HuH-7 (cell line): Measurements from ENCODE around the gene KLK15.
"Not testable (repeated sequence)": the region's sequence is repeated elsewhere in the genome, so short reads cannot be mapped to it uniquely, and the experiment has no call there.

Experiments
- DNase-seq: peaks from one replicate; pipeline ENCODE4 v3.0.0; 2011; ENCODE audit warnings: low spot score

The KLK15 gene

DNA sequence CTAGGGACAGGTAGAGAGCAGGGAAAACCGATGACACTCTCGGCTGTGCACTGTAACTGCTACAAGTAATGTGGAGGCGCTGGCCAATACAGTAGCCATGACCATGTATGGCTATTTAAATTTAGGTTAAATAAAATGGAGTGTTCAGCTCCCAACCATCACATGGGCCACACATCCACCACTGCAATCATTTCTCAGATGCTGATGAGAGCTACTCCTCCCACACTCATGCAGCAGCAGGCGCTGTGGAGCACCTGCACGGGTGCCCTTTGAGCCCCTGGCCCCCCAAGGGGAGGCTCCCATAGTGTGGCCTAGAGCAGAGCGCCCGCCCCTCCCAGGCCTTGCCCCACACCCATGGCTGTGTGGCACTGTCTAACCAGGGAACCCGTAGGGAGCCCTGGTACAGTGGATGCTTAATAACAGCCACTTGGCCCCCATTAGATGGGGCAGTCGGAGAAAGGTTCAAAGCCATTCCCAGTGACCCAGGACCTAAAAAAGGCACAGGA, 37.2 kb downstream of the KLK15 start:
- no peak for DNase-seq

GRCh38 chr19:50795664-50796073, 37.7 kb downstream of the KLK15 start:
- DNase-seq, result no peak

GRCh38 chr19:50794876-50795663, 38.3 kb downstream of the KLK15 start:
- no peak for DNase-seq

GRCh38 chr19:50794074-50794875, 39.1 kb downstream of the KLK15 start:
- no peak for DNase-seq

DNA sequence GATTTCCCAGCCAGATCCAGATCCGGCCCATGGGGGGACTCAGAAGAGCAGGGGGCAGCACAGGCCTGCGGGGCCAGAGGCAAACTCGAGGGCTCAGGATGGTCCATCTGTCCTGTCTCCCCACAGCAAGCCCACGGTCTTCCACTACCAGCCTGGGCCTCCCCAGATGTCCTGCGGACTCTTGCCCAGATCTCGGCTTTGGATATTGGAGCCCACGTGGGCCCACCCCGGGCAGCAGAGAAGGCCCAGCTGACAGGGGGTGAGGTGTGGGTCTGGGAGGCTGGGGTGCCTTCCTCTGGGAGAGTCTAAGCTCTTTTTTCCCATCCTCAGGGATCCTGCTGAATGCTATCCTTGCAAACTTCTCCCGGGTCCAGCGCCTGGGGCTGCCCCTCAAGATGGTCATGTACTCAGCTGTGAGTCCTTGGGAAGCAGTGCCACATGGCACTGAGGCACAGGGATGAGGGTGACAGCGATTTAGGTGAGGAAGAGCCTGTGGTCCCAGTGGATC, 39.8 kb downstream of the KLK15 start:
- DNase-seq, result no peak

DNA sequence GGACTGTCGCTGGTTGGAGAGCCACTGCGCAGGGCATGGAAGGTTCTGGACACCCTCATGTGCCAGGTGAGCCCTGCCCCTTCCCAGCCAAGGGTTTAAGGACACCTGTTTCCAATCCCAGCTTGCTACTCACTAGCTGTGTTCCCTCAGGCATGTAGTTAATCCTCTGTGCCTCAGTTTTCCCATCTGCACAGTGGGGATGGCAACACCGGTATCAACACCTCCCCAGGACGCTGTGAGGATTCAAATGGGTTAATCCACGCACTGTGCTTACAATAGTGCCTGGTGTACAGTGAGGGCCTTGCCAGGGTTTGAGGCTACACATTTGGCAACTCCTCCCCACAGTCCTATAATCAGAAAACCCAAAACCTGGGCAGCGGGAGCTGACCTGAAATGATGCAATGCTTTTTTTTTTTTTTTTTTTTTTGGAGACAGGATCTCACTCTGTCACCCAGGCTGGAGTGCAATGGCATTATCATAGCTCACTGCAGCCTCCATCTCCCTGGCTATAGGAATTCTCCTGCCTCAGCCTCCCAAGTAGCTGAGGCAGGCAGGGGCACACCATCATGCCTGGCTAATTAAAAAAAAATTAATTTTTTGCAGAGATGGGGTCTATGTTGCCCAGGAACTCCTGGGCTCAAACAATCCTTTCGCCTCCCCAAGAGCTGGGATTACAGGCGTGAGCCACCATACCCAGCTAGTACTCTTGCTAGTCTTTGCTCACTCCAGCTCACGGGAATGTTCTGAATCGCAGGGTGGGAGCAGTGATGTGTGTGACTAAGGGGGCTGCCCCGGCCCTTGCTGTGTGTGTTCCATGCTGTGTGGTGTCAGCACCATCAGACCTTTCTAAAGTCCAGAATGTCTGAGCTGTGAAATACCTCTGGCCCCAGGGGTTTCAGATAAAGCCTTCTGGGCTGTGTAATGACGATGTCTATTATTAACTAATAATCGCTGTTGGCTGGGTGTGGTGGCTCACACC, 40.8 kb downstream of the KLK15 start:
- no peak for DNase-seq

DNA sequence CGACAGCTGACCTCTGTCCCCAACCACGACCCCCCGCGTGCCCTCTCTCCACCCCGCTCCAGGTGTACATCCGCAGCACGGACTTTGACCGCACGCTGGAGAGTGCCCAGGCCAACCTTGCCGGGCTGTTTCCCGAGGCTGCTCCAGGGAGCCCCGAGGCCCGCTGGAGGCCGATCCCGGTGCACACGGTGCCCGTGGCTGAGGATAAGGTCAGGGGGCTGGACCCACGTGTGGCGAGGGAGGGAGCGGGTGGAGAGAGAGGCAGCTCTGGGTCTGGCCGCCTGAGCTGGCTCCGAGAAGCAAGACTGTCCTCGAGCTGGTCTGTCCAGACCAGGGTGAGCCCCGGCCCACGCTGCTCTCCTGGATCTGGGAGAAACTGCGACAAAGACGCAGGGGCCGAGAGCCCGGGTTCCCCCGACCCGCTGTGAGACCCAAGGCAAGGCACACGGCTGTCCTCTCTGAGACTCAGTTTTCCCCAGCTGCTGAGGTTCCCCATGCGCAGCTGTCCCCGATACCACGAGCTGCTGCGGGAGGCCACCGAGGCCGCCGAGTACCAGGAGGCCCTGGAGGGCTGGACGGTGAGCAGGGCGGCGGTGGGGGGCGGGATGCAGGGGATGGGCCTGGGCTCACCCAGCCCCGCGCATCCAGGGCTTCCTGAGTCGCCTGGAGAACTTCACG, 41.6 kb downstream of the KLK15 start:
- DNase-seq, result no peak

GRCh38 chr19:50790922-50791467, 42.4 kb downstream of the KLK15 start:
- DNase-seq, result no peak

- no peak for DNase-seq
Measured at GRCh38 chr19:50790396-50790795, 43.0 kb downstream of the KLK15 start, which contains the start of gene ACP4. Gene ACP4 (plus strand): TSS chr19:50790415. CDS start chr19:50790415, 0 bp downstream.

DNA sequence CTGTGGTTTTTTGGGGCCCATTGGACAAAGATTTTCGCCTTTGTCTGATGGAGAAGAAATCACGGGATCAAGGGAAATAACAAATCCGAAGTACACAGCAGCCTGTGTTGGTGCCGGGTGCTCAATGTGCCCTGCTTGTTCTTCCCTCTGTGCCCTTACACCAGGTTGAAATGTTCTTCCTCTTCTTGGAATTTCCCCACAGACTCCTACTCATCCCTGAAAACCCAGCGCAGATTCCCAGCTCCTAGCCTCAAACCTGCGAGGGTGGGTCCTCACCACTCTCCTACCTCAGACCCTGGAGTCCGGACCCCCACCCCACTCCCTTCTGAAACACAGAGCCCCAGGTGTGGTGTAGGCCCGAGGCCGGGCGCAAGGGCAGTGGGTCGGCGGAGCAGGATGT, 48.0 kb downstream of the KLK15 start:
- no peak for DNase-seq

DNA sequence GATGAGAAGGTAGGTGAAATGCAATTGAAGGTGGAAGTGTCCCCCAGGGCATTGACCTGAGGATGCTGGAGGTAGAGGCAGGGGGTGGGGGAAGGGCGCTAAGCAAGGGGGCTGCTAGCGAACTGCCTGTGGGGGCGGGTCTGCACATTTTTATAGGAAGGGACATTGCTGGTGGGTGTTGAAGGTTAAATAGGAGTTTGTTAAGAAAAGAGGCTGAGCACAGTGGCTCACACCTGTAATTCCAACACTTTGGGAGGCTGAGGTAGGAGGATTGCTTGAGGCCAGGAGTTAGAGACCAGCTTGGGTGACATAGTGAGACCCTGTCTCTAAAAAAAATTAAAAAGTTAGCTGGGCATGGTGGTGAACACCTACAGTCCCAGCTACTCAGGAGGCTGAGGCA, 48.7 kb downstream of the KLK15 start:
- no peak for DNase-seq

DNA sequence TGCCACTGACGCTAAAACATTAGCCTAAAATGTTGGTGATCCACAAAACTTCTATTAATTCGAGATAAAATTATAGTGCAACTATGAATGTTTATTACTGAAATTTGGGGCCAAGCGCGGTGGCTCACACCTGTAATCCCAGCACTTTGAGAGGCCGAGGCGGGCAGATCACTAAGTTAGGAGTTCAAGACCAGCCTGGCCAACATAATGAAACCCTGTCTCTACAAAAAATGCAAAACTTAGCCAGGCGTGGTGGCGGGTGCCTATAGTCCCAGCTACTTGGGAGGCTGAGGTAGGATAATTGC, 49.6 kb downstream of the KLK15 start:
- DNase-seq, result not testable (repeated sequence)

GRCh38 chr19:50780753-50781435, 52.5 kb downstream of the KLK15 start:
- no peak for DNase-seq

DNA sequence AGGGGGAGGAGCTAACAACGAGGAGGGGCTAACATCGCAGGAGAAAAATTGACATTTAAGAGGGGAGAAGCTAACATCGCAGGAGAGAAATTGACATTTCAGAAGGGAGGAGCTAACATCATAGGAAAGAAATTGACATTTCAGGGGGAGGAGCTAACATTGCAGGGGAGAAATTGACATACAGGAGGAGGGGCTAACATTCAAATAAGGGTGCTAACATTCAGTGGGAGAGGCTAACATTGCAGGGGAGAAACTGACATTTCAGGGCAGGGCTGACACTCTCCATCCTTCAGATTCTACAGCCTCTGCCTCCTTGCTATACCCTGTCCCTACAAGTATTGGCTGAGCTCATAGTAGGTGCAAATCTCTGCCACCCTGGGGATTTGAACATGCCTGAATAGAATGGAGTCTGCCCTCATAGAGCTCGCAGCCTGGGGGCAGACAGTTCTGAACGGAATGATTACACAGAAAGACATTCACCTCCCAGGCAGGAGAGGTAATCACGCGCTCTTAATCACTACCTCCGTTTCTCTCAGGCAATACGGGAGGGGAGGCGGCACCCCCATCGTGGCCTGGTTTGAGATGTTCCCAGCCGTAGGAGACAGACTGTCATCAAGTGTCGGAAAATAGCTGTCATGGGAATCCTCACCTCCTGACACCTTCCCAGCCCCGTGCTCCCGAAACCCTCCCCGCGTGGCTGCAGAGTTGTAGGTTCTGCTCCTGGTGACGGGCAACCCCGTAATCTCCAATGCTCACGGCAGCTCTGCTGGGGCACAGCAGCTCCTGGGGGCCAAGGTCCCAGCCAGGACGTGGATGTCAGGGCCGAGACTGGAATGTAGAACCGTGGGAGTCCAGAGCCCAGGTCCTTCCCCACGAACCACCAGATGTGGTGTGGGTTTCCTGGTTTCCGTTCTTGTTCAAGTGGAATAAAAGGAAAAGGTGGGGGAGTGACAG, 53.6 kb downstream of the KLK15 start:
- no peak for DNase-seq

GRCh38 chr19:50778906-50779430, 54.4 kb downstream of the KLK15 start:
- DNase-seq, result no peak

DNA sequence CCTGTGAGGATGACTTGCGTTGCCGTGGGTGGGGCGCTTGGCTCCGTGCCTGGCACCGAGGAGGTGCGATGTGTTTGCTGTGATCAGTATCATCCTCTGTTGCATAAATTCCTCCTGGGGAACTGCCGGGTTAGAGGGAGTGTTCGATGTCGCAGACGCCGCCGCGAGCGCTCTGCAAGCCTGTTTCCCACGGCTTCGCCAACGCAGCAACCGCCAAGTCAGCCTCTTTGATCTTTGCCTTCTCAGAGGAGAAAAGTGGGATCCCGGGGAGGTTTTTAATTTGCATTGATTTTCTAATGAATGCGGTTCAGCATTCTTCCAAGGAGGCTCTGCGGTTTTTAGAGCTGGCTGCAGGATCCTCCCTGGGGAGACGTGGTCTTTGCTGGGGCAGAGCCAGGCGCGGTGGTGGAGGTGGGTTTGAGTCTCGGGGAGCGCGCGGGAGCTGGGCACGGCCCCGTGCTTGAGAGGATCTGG, 55.5 kb downstream of the KLK15 start:
- DNase-seq, result no peak

- no peak for DNase-seq
Measured at GRCh38 chr19:50777261-50777660, 56.1 kb downstream of the KLK15 start.

DNA sequence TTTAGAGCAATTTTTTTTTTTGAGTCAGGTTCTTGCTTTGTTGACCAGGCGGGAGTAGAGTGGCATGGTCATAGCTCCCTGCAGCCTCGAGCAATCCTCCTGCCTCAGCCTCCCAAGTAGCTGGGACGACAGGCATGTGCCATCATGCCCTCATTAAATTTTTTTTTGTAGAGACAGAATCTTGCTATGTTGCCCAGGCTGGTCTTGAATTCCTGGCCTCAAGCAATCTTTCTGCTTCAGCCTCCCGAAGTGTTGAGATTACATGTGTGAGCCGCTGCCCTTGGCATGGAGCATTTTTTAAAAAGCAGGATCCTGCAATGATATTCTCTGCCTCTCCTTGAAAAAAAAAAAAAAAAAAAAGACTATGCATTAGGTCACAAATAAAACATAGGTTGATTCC, 57.2 kb downstream of the KLK15 start:
- no peak for DNase-seq
